ENCODE results near the gene MTA1. TPM values are rescaled to one million over a fixed set of nuclear protein-coding genes. Genes with fewer than 3 reads are reported as not detected.
A peak's percentile ranks its signal among the peaks of the same experiment; 100 is the strongest.

The MTA1 gene
- total RNA-seq, 2 donors from 2014 or later, result 77.2 to 84.1 TPM

DNA sequence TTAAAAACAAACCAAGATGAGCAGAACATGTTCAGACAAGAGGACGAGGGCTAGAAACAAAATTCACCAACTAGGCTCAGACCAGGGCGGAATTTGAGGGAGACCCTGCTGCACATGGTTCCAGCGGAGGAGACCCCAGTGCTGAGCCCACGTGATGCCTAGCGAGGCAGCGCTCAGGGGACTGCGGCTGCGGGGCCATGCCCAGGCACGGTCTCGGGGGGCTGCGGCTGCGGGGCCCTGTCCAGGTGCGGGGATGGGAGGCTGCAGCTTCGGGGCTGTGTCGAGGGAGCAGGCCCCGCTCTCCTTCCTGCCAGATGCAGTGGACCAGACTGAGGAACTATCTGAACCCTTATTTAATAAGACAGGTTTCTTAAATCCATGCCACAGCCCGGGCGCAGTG, 42.3 kb downstream of the MTA1 start:
- no peak for DNase-seq (ENCODE audit: low spot score)
- Histone ChIP-seq H3K4me3 (no peak overlapping the region), H3K27ac (no peak overlapping the region), H3K9me3 (no peaks in the 10 kb centered on the region), H3K27me3 (replicated peaks; ENCODE audit: insufficient read depth) (no peaks in the 10 kb centered on the region), H3K36me3 (peaks cover 36% of the 10 kb centered on the region), H3K4me1 (ENCODE audit: control insufficient read depth in 1 of 2, low read depth in 2 of 2) (no peaks in the 10 kb centered on the region)
- no peak for TF ChIP-seq CTCF (IDR thresholded peaks at IDR 0.05)
- no peak for ATAC-seq (ENCODE audit: insufficient number of reproducible peaks, low FRiP score, low read depth)

- DNase-seq (ENCODE audit: low spot score), result no peak
- H3K27ac ChIP-seq, result no peak overlapping the region
- no peak for TF ChIP-seq CTCF (IDR thresholded peaks at IDR 0.05)
- peaks cover 26% of the 10 kb centered on the region for H3K36me3 ChIP-seq
- no peaks in the 10 kb centered on the region for H3K9me3 ChIP-seq
- no peaks in the 10 kb centered on the region for H3K27me3 ChIP-seq (replicated peaks; ENCODE audit: insufficient read depth)
- H3K4me1 ChIP-seq (ENCODE audit: control insufficient read depth in 1 of 2, low read depth in 2 of 2), result peaks cover 12 to 18% of the 10 kb centered on the region in 2 donors
- no peak overlapping the region for H3K4me3 ChIP-seq
- no peak for ATAC-seq (ENCODE audit: insufficient number of reproducible peaks, low FRiP score, low read depth)
These were observed 44.9 kb downstream of the MTA1 start for GRCh38 chr14:105464501-105464900.

DNA sequence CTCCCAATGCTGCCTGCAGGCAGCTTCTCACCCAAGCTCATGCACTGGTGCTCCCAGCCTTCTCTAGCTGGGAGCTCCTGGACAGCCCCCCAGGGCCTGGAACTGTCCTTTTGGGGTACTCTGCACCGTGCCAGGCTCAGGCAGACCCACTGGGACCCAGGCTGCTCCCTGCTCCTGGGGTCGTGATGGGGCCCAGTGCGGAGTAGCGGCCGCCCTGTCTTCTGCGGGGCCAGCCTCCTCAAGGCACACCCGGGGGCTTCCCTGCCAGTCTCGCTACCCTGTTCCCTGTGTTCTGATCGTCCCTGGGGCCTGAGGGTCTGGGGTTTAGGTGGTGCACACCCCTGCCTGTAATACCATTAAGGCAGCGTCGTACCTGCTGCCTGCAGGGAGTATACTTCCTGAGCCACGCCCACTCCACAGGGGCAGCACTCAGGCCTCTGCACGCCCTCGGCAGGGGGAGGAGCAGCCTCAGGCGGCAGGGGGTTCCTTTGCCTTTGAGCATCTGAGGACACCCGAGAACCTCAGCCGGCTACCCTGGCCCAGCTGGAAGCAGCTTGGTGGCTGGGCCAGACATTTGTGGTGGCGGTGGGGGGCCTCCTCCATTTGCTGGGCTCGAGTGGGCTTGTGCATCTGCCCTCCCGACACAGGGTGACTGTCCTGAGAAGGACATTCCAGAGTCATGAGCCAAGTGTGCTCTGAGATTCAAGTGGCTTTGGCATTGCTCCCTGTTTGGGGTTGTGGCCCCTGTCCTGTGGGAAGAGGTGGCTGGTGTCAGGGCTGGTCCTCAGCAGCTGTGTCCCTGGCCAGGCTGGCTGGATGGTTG, 45.8 kb downstream of the MTA1 start:
- DNase-seq (ENCODE audit: low spot score), result no peak
- H3K27ac ChIP-seq, result no peak overlapping the region
- H3K4me1 ChIP-seq (ENCODE audit: control insufficient read depth in 1 of 2, low read depth in 2 of 2), result peaks cover 12 to 21% of the 10 kb centered on the region in 2 donors
- no peak for TF ChIP-seq CTCF (IDR thresholded peaks at IDR 0.05)
- no peaks in the 10 kb centered on the region for H3K9me3 ChIP-seq
- H3K4me3 ChIP-seq, result no peak overlapping the region
- no peaks in the 10 kb centered on the region for H3K27me3 ChIP-seq (replicated peaks; ENCODE audit: insufficient read depth)
- peaks cover 26% of the 10 kb centered on the region for H3K36me3 ChIP-seq
- no peak for ATAC-seq (ENCODE audit: insufficient number of reproducible peaks, low FRiP score, low read depth)

DNA sequence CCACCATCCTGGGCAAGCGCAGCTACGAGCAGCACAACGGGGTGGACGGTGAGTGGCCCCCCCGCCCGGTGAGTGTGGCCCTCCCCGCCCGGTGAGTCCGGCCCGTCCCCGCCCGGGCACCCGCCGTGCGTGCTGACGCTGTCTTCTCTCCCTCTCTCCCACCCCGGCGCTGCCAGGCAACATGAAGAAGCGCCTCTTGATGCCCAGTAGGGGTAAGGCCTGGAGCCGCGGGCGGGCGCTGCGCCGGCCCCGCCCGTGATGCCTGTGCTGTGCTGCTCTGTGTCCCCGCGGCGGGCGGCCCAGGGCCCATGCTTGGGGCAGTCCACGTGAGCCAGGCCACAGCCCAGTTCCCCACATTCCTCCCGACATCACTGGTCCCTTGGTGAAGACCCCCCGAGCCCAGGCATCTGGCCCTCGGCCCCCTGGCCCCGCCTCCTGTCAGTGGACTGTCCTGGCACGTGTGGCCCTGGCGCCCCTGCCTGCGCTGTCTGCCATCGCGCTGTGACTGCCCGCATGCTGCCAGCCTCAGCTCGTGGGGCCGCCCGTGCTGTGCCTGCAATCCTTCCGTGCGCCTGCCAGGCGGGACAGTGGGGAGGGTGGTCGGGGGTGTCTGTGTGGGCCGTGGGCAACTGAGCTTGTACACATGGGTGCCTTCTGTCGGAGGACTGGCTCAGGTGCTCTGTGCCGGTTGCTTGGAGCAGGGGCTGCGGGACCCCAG, 47.1 kb downstream of the MTA1 start:
- DNase-seq (ENCODE audit: low spot score) (no peak), ATAC-seq (ENCODE audit: insufficient number of reproducible peaks, low FRiP score, low read depth) (no peak)
- no peaks in the 10 kb centered on the region for H3K27me3 ChIP-seq (replicated peaks; ENCODE audit: insufficient read depth)
- H3K4me3 ChIP-seq, result no peak overlapping the region
- no peaks in the 10 kb centered on the region for H3K9me3 ChIP-seq
- no peak overlapping the region for H3K27ac ChIP-seq
- peaks cover 29% of the 10 kb centered on the region for H3K36me3 ChIP-seq
- TF ChIP-seq CTCF (IDR thresholded peaks at IDR 0.05), result no peak
- H3K4me1 ChIP-seq (ENCODE audit: control insufficient read depth in 1 of 2, low read depth in 2 of 2), result peaks cover 12 to 22% of the 10 kb centered on the region in 2 donors

DNA sequence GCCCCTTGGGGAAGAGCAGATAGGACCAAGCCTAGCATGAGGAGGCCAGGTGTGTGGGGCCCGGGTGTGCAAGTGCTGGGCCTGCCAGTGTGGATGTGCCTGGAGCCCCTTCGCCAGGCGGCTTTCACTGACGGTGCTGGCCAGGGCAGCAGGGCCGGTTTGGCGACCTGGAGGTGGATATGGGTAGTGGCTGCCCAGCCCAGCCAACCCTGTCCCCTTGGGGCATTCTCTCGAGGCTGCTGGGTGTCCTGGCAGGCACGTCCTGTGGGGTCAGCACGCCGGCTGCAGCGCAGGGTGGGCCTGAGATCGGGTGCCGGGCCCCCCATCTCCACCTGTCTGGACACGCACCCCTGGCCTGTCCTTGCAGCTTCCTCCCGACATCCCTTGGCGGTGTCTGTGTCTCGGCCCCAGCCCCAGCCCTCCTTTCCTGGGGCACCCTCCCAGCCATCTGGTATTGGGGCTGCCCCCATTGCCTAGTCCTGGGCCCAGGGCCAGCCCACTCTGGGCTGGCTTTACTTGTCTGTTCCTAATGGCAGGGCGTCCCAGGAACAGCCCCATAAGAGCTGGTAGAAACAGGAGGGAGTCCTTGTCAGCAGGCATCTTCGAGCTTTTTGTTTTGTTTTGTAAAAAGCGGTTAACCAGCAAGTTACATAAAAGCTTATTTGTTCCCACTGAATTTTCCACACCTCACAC, 47.8 kb downstream of the MTA1 start:
- Histone ChIP-seq H3K27me3 (replicated peaks; ENCODE audit: insufficient read depth) (no peaks in the 10 kb centered on the region), H3K4me1 (ENCODE audit: control insufficient read depth in 1 of 2, low read depth in 2 of 2) (peaks cover 19 to 29% of the 10 kb centered on the region in 2 donors), H3K36me3 (peaks cover 29% of the 10 kb centered on the region), H3K4me3 (no peak overlapping the region), H3K9me3 (no peaks in the 10 kb centered on the region), H3K27ac (peak overlapping the region; percentile 43 to 69)
- no peak for DNase-seq (ENCODE audit: low spot score)
- no peak for TF ChIP-seq CTCF (IDR thresholded peaks at IDR 0.05)
- ATAC-seq (ENCODE audit: insufficient number of reproducible peaks, low FRiP score, low read depth), result no peak
